Globus pallidus (tissue), 1 donor: ENCODE measurements around the gene RAPGEF1.

ENCODE experiments used
- DNase-seq: peaks from one replicate; pipeline ENCODE4 v3.0.0-alpha.2; 2015; ENCODE audit warnings: low spot score

RAPGEF1 gene

GRCh38 chr9:131707733-131708157 lies 32.1 kb downstream of the RAPGEF1 start:
- no peak for DNase-seq

DNA sequence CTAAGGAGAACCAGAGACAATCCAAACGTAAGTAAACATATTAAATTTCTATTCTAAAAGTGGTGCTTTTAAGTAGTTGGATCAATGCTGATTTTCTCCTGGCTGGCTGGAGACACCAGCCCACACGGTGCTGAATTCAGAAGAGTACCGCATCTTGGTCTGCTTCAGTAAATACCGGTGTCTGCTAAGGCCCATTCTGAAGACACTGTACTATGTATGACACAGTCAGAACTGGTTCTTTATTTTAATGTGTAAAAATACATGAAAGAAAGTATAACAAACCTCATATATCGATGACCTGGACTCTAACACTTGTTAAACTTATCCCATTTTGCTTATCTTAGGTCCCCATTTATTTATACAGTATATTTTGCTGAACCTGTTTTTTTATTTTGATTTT lies 32.8 kb downstream of the RAPGEF1 start:
- DNase-seq: no peak

DNA sequence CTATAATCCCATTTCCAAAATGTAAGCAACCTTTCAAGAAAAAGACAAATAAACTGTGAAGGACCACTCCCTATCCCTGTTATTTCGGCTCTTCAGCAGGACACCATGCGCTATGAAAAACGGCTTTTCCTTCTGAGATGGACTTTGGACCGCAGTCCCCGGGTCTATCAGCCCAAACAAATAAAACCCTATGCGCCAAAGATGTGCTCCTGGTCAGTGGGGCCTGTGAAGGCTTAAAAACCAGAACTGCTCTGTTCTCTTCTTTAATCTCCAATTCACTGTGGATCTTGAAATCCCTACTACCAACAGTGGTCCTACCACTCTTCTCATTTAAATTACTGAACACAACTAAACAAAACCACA lies 33.3 kb downstream of the RAPGEF1 start:
- DNase-seq: no peak

DNA sequence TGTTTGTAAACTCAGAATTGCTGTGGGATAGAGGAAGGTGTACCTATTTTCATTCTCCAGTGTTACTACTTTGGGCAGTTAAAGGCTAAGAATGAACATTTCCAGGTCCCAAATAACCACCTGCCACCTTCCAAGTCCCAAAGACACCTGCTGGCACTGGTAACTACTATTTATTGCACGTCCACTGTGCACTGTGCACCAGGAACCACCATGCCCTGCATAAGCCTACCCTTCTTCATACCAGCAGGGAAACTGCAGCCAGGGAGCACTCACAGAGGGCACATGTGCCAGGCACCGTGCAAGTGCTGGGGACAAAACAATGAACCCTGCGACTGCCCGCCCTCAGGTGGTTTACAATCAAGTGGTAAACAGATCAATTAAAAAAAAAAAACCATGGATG lies 34.9 kb downstream of the RAPGEF1 start:
- no peak for DNase-seq

DNA sequence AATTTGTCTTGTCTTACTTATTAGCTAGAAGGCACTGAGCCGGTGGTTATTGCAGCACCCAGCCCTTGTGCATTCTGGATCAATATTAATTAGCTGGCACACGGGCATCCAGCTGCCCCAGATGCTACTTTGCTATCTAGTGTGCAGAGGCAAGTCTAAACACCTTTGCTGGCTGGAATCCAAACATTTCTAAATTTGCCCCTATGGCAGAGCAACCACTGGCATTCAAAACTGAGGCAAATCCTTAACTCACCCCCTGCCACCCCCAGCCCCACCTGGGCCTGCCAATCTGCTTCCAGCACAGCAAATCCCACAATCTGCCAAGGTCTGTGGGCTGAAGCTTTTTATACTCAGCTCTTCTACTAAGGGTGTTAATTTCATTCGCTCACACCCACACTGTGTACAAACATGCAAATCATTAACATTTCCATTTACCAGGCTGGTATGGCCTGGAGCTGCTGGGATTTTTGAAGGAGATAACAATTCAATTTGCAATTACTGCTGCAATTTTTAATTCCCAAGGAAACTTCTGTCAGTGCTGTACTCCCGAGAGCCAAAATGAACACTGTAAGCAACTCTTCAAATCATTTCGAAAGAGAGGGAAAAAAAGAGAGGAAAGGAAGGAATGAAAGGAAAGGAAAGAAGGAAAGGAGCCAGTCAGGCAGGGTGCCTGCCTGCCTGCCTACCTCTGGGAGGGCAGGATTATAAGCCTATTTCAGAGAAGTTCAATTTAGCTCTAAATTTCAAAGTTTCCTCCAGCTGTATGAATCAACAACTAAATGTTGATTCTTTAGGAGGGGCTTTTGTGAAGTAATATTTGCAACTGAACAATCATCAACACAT lies 35.5 kb downstream of the RAPGEF1 start:
- no peak for DNase-seq

- no peak for DNase-seq
Measured at GRCh38 chr9:131703697-131704096, 36.2 kb downstream of the RAPGEF1 start.

GRCh38 chr9:131702911-131703310 lies 37.0 kb downstream of the RAPGEF1 start:
- DNase-seq: no peak

DNA sequence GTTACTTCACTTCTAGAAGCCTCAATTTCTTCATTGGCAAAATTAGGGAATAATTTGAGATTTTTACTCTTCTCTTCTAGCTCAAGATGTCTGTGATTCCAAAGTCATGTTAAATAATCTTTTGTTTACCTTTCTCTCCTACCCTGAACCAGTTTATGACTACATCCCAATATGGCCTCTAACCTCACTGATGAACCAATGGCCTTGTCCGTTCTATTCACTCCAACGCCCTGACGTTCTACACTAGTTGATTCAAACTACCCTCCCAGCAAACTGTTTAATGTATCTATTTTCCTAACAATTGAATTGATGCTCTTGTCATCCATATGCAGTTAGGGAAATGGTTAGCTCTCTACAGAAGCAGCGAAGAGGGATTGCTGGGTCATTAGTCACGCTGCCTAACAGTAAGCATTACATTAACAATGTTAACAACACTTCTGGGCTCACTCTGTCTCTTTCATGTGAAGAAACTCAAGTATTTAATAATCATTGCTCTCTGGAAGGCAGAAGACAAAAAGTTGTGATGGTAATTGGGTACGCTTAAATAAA lies 38.0 kb downstream of the RAPGEF1 start:
- no peak for DNase-seq

DNA sequence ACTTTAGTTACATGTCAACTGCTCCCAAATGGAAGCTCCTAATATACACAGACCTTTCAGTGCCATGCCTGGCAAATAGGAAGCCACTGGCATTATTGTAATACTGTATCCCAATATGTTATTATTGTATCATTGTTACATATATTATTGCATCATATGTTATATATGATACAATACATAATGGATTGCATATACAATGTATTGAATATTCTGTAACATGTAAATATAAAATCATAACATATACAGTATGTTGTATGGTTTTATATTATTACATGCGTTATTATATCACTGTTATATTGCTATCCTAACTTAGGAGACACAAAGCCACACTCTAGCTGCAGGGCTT lies 38.5 kb downstream of the RAPGEF1 start:
- DNase-seq: no peak

- no peak for DNase-seq
Measured at GRCh38 chr9:131700765-131701435, 39.0 kb downstream of the RAPGEF1 start.

- no peak for DNase-seq
Measured at GRCh38 chr9:131700076-131700475, 39.8 kb downstream of the RAPGEF1 start.

- DNase-seq: no peak
Measured at GRCh38 chr9:131698618-131698985, 41.3 kb downstream of the RAPGEF1 start.

- DNase-seq: peak; percentile 50
Measured at GRCh38 chr9:131697908-131698617, 41.8 kb downstream of the RAPGEF1 start.

DNA sequence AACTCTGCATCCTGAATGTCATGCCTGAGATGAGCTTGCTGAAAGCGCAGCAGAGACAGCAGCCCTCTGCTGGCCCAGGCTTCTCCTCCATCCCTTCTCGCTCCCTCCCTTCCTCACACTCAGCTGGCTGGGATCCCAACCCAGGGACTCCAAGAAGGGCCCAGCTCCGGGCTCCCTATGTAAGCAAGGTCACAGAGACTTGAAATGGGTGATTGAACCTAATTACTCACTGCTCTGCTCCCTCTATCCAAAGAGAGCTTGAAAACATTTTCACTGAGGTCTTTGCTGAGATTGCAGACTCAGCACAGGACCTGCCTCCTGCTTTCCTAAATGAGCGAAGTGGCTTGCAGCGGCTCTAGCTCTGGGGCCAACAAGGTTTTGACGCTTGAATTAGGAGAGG lies 42.8 kb downstream of the RAPGEF1 start:
- DNase-seq: peak; percentile 47

GRCh38 chr9:131695836-131696460 lies 43.9 kb downstream of the RAPGEF1 start:
- no peak for DNase-seq

DNA sequence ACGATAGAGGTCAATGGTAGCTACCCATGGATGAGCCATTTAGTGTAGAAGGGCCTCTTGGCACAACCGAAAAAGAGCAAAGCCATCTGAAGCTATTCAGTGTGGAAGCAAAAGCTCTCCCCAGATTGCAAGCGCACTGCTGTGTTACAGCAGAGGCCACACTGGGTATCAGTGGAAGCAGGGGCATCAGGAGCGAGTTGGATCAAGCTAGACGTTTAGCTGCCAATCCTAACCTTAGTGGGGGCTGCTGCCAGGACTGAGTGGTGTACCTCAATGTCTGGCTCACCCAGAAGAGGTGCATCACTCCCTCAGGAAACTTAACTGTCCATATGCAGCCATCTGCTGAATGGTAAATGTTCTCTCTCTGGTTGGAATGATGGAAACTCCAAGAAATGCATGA lies 44.5 kb downstream of the RAPGEF1 start:
- DNase-seq: no peak

- no peak for DNase-seq
Measured at GRCh38 chr9:131693651-131694597, 46.0 kb downstream of the RAPGEF1 start.

DNA sequence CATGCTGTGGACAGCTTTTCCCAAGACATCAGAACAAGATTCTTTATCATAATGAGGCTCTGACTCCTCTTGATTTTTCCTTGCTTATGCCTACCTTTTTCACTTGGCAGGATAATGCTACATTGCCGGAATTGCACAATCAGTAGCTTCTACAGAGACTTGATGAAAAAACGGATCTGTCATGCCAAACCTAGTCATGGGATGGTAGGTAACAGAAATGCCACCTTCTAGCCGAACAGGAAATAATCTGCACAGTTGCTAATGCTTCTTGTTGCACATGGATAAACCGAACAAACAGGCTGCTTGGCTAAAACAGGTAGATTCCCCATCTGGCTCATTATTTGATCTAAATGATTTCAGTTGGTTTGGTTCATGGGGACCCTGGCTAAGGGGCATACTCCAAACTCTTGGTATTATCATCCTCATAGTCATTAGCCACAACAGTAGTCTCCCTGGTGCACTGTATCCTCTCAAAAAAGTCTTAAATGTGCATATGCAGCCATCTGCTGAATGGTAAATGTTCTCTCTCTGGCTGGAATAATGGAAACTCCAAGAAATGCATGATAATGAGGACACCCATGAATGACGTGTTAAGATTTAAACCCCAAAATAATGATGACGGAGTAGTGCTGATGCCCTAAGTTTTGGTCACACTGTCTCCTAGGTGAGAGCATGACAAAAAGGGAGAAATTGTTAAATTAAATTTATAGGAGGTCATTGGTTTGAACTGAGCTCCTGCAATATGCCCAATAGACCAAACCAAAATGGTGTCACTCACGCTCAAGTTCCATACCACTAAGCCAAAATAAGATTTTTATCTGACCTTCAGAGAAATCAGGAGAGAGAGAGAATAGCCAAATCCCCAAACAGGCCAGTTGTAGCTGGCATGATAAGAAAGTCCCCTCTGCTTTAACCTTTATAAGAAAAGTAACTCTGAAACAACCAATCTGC lies 47.0 kb downstream of the RAPGEF1 start:
- DNase-seq: no peak

- DNase-seq: no peak
Measured at GRCh38 chr9:131691969-131692611, 47.8 kb downstream of the RAPGEF1 start.
